Measurements from ENCODE around the gene SMCHD1. TPM values are rescaled to one million over a fixed set of nuclear protein-coding genes. Genes with fewer than 3 reads are reported as not detected.

The SMCHD1 gene
- total RNA-seq, 4 donors from 2014 or later: 32.8 to 69.6 (median 33.8) TPM

DNA sequence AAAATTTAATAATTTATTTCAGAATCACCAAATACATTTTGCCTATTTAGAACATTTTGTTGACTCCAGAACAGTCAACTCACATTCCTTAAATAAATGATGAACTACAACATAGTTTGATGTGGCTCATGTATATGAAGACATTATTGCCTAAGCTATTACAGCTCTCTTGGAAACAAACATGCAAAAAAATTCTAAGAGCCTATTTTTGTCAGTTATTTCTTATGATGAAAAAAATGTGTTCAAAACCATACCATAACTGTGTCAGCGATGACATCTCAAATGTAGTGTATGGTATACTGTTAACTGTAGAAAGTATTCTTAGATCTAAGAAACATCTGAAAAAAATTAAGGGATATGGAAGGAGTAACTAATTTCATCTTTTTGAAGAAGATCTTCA lies 185.0 kb downstream of the SMCHD1 start:
- DNase-seq: no peak
- H3K27ac ChIP-seq: no peak overlapping the region
- peaks cover 0 to 10% (median 0%) of the 10 kb centered on the region in 3 donors for H3K9me3 ChIP-seq
- H3K36me3 ChIP-seq: no peaks in the 10 kb centered on the region
- intact Hi-C loops (cut with DNase I): no loop called here
- H3K4me3 ChIP-seq: no peak overlapping the region
- WGBS, 2 donors: 96 to 100% methylated on average over 1 of the region's 1 CpG
- H3K4me1 ChIP-seq: no peaks in the 10 kb centered on the region
- TF ChIP-seq, protein P1, sequence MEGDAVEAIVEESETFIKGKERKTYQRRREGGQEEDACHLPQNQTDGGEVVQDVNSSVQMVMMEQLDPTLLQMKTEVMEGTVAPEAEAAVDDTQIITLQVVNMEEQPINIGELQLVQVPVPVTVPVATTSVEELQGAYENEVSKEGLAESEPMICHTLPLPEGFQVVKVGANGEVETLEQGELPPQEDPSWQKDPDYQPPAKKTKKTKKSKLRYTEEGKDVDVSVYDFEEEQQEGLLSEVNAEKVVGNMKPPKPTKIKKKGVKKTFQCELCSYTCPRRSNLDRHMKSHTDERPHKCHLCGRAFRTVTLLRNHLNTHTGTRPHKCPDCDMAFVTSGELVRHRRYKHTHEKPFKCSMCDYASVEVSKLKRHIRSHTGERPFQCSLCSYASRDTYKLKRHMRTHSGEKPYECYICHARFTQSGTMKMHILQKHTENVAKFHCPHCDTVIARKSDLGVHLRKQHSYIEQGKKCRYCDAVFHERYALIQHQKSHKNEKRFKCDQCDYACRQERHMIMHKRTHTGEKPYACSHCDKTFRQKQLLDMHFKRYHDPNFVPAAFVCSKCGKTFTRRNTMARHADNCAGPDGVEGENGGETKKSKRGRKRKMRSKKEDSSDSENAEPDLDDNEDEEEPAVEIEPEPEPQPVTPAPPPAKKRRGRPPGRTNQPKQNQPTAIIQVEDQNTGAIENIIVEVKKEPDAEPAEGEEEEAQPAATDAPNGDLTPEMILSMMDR (IDR thresholded peaks at IDR 0.05): no peak
- no peak for TF ChIP-seq POLR2A (IDR thresholded peaks at IDR 0.05)
- peaks cover 0 to 38% (median 0%) of the 10 kb centered on the region in 4 donors for H3K27me3 ChIP-seq

DNA sequence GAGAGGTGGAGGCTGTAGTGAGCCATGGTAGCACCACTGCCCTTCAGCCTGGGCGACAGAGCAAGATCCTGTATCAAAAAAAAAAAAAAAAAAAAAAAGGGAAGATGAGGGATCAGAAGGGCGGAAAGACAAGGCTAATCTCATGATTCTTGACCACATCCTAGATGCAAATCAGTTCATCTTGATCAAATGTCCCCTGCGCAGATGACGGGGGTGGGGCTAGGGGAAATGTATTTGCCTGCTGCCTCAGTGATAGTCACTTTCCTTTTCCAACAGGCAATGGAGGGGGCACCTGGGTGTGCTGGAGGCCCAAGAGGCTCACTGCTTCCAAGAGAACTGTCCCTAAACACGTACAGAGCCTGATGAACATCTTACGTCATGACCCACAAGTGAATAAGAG lies 187.6 kb downstream of the SMCHD1 start:
- Histone ChIP-seq H3K27me3 (peaks cover 0 to 64% (median 6%) of the 10 kb centered on the region in 4 donors), H3K9me3 (no peaks in the 10 kb centered on the region), H3K4me1 (peaks cover 9 to 24% (median 11%) of the 10 kb centered on the region in 3 donors), H3K27ac (no peak overlapping the region), H3K4me3 (no peak overlapping the region), H3K36me3 (no peaks in the 10 kb centered on the region)
- intact Hi-C loops (cut with DNase I): no loop called here
- no peak for DNase-seq
- 73 to 77% methylated on average over 6 of the region's 6 CpGs for WGBS, 2 donors
- peak in 1 of 4 donors; percentile 18 for TF ChIP-seq POLR2A (IDR thresholded peaks at IDR 0.05)
- TF ChIP-seq, protein P1 (IDR thresholded peaks at IDR 0.05): no peak

DNA sequence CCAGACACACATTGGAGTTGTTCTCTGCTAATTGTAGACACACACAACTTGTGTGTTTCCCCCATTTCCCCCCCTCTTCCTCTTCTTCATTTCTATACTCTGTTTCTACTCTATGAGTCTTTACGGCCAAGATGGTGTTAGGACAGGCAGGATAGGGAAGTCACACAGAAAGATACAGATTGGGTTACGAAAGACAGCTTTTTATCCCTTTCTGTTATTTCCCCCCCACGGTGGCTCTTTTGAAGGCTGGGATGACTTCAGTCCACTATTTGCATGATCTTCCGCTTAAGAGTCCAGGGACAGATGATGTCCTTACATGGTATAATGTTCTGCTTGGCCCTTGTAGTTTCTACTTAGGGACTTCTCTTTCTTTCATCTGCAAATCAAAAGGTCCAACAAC lies 189.6 kb downstream of the SMCHD1 start:
- no peak for DNase-seq
- Histone ChIP-seq H3K4me1 (peaks cover 9 to 28% (median 11%) of the 10 kb centered on the region in 3 donors), H3K27ac (peak overlapping the region in 1 of 4 donors; percentile 6), H3K36me3 (no peaks in the 10 kb centered on the region), H3K4me3 (no peak overlapping the region), H3K9me3 (no peaks in the 10 kb centered on the region), H3K27me3 (peaks cover 0 to 80% (median 6%) of the 10 kb centered on the region in 4 donors)
- intact Hi-C loops (cut with DNase I): no loop called here
- TF ChIP-seq, protein P1 (IDR thresholded peaks at IDR 0.05): no peak
- peak in 1 of 4 donors; percentile 13 for TF ChIP-seq POLR2A (IDR thresholded peaks at IDR 0.05)
- 72 to 85% methylated on average over 4 of the region's 4 CpGs for WGBS, 2 donors

DNA sequence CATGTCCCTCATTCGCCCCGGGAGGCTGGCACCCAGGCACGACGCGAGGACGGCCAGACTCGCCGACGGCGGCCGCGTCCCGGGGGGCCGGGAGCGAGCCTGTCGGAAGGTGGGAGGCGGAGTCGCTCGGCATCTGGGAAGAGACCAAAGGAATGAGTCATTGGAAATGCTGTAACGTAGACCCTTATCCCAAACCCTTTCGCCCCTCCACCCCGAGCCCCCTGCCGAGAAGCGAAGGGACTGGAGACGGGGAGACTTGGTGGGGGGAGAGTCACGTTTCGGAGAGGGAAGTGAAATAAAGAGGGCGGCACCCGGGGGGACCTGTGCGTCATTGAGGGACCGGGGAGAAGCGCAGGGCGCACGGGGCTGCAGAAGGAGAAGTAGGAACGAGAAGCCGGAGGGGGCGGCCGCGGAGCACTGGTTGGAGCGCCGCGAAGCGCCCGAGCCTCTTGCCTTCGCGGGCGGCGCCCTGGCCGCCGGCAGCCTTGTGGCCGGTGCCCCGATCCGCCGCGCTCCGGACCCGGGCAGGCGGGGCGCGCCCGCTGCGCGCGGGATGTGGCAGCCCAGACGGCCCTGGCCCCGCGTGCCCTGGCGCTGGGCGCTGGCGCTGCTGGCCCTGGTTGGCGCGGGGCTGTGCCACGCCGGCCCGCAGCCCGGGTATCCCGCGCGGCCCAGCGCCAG lies 191.2 kb downstream of the SMCHD1 start, which contains the start of gene EMILIN2:
TSS of gene EMILIN2 (plus strand) at position 371 of the 681 bp plus-strand sequence. CDS start at position 554, 183 bp downstream.
- 0 to 1% methylated on average over 10 to 19 of the region's 80 CpGs for WGBS, 2 donors
- Histone ChIP-seq H3K4me3 (peak within 1 kb of the TSS; percentile 33 to 62 (median 53)), H3K27ac (peak within 1 kb of the TSS; percentile 58 to 88 (median 78)), H3K4me1 (peaks cover 9 to 28% (median 11%) of the 10 kb centered on the region in 3 donors), H3K36me3 (no peaks in the 10 kb centered on the region), H3K27me3 (peaks cover 0 to 79% (median 6%) of the 10 kb centered on the region in 4 donors), H3K9me3 (no peaks in the 10 kb centered on the region)
- intact Hi-C loops (cut with DNase I): no loop called here
- TF ChIP-seq, protein P1 (IDR thresholded peaks at IDR 0.05): no peak
- peak in 2 of 4 donors; percentile 62 to 64 for TF ChIP-seq POLR2A (IDR thresholded peaks at IDR 0.05)
- DNase-seq: no peak

Measured in esophagus squamous epithelium (tissue), 5 donors.